GM19397 (cell line): ENCODE results near the gene TRAF2.

Experiments
- ATAC-seq: cut with Tn5 transposase; IDR thresholded peaks from one replicate; pipeline ENCODE4 v1.9.1; 2021; ENCODE audit warnings: mild to moderate bottlenecking, moderate library complexity; ENCODE audit not compliant: unreplicated experiment

Gene TRAF2

GRCh38 chr9:136910197-136910900 lies 24.0 kb downstream of the TRAF2 start:
- ATAC-seq = no peak

GRCh38 chr9:136910901-136911245 lies 24.6 kb downstream of the TRAF2 start:
- no peak for ATAC-seq

GRCh38 chr9:136913701-136914438 lies 27.6 kb downstream of the TRAF2 start:
- no peak for ATAC-seq

GRCh38 chr9:136915632-136916329 lies 29.5 kb downstream of the TRAF2 start:
- ATAC-seq = no peak

- ATAC-seq = no peak
These were observed 30.2 kb downstream of the TRAF2 start for GRCh38 chr9:136916330-136917184.

GRCh38 chr9:136917902-136918301 lies 31.6 kb downstream of the TRAF2 start:
- no peak for ATAC-seq

GRCh38 chr9:136920069-136920468 lies 33.8 kb downstream of the TRAF2 start:
- ATAC-seq = no peak

GRCh38 chr9:136920734-136921231 lies 34.5 kb downstream of the TRAF2 start:
- no peak for ATAC-seq

- ATAC-seq = no peak
These were observed 35.0 kb downstream of the TRAF2 start for GRCh38 chr9:136921307-136921706.

GRCh38 chr9:136921718-136922117 lies 35.4 kb downstream of the TRAF2 start:
- no peak for ATAC-seq

- no peak for ATAC-seq
These were observed 36.2 kb downstream of the TRAF2 start for GRCh38 chr9:136922540-136922939.

GRCh38 chr9:136923881-136924280 lies 37.6 kb downstream of the TRAF2 start:
- no peak for ATAC-seq

- ATAC-seq = no peak
These were observed 39.3 kb downstream of the TRAF2 start for GRCh38 chr9:136925414-136926153.

- ATAC-seq = no peak
These were observed 39.9 kb downstream of the TRAF2 start for GRCh38 chr9:136926154-136926704.

GRCh38 chr9:136926749-136927148 lies 40.4 kb downstream of the TRAF2 start:
- ATAC-seq = no peak

GRCh38 chr9:136927343-136928271 lies 41.3 kb downstream of the TRAF2 start:
- ATAC-seq = no peak

- ATAC-seq = no peak
These were observed 42.3 kb downstream of the TRAF2 start for GRCh38 chr9:136928591-136928990.

GRCh38 chr9:136930014-136930413 lies 43.7 kb downstream of the TRAF2 start:
- no peak for ATAC-seq
